LNCAP (cell line): Measurements from ENCODE around the gene CFAP43.

Experiments
- CTCF ChIP-seq: fragments of 450-650 bp; IDR thresholded peaks from 2 replicates; pipeline ENCODE4 v1.5.1; 2017; ENCODE audit warnings: mild to moderate bottlenecking

The CFAP43 gene

GRCh38 chr10:104260775-104261115 is 28.6 kb upstream of the CFAP43 start:
- TF ChIP-seq CTCF = no peak

GRCh38 chr10:104259999-104260774 is 28.0 kb upstream of the CFAP43 start:
- no peak for TF ChIP-seq CTCF

- TF ChIP-seq CTCF = no peak
Measured at GRCh38 chr10:104259456-104259855, 27.3 kb upstream of the CFAP43 start.

- no peak for TF ChIP-seq CTCF
Measured at GRCh38 chr10:104258209-104258608, 26.0 kb upstream of the CFAP43 start.

- no peak for TF ChIP-seq CTCF
Measured at GRCh38 chr10:104257235-104257634, 25.1 kb upstream of the CFAP43 start.

GRCh38 chr10:104256335-104256961 is 24.3 kb upstream of the CFAP43 start:
- TF ChIP-seq CTCF = no peak

GRCh38 chr10:104255311-104255981 is 23.3 kb upstream of the CFAP43 start:
- no peak for TF ChIP-seq CTCF
